NOMO-1 treated with DMSO at 0.1 percent for 48 hours (cell line): ENCODE results near the gene PIAS4.

ENCODE experiments used
- DNase-seq: peaks from one replicate; lab custom pipeline; 2025; ENCODE audit not compliant: unreplicated experiment; lab: John Stamatoyannopoulos, UW

PIAS4 gene

GRCh38 chr19:4038661-4039423, 31.3 kb downstream of the PIAS4 start:
- DNase-seq, result no peak

- DNase-seq, result no peak
Observed at GRCh38 chr19:4042064-4042730, 34.7 kb downstream of the PIAS4 start.

GRCh38 chr19:4042731-4043082, 35.2 kb downstream of the PIAS4 start:
- DNase-seq, result no peak

- no peak for DNase-seq
Observed at GRCh38 chr19:4043401-4043800, 35.9 kb downstream of the PIAS4 start.

GRCh38 chr19:4043966-4044715, 36.6 kb downstream of the PIAS4 start:
- no peak for DNase-seq

GRCh38 chr19:4044990-4045465, 37.5 kb downstream of the PIAS4 start:
- no peak for DNase-seq

GRCh38 chr19:4045597-4046361, 38.2 kb downstream of the PIAS4 start:
- DNase-seq, result no peak

GRCh38 chr19:4046362-4046691, 38.8 kb downstream of the PIAS4 start:
- no peak for DNase-seq

- no peak for DNase-seq
Observed at GRCh38 chr19:4046946-4047683, 39.6 kb downstream of the PIAS4 start.

- no peak for DNase-seq
Observed at GRCh38 chr19:4049432-4049831, 41.9 kb downstream of the PIAS4 start.

- DNase-seq, result peak; percentile 92
Observed at GRCh38 chr19:4051175-4052101, 43.9 kb downstream of the PIAS4 start.

GRCh38 chr19:4052114-4052992, 44.8 kb downstream of the PIAS4 start:
- peak; percentile 68 for DNase-seq

- DNase-seq, result peak; percentile 68
Observed at GRCh38 chr19:4052993-4053422, 45.5 kb downstream of the PIAS4 start.

GRCh38 chr19:4053423-4054324, 46.1 kb downstream of the PIAS4 start:
- DNase-seq, result no peak

- DNase-seq, result no peak
Observed at GRCh38 chr19:4054441-4055208, 47.1 kb downstream of the PIAS4 start.

GRCh38 chr19:4055209-4055552, 47.6 kb downstream of the PIAS4 start:
- DNase-seq, result no peak
